Head of caudate nucleus (tissue), 42 donors: ENCODE results near the gene NR1H2.
A peak's percentile ranks its signal among the peaks of the same experiment; 100 is the strongest.
"Not testable (repeated sequence)": the region's sequence is repeated elsewhere in the genome, so short reads cannot be mapped to it uniquely, and the experiment has no call there.

Experiments
- DNase-seq, 42 donors: peaks; one replicate each; pipeline versions ENCODE4 v3.0.0 to v3.0.0-alpha.2; 2020 to 2021; ENCODE audit warnings: mixed read lengths in 7 of 42
- intact Hi-C: fragments of 100-400 bp; cut with DNase I; formaldehyde crosslinking; loops from one replicate; pipeline ENCODE4 v1.15.0; 2022

Gene NR1H2

GRCh38 chr19:50337031-50337430 is 39.2 kb upstream of the NR1H2 start:
- intact Hi-C loops, DNase-seq: not testable (repeated sequence)

GRCh38 chr19:50340331-50340730 is 35.9 kb upstream of the NR1H2 start:
- no peak for DNase-seq
- intact Hi-C loops: no loop called here

GRCh38 chr19:50341091-50341564 is 35.1 kb upstream of the NR1H2 start:
- no peak for DNase-seq
- intact Hi-C loops: no loop called here

GRCh38 chr19:50344661-50345318 is 31.5 kb upstream of the NR1H2 start:
- no peak for DNase-seq
- intact Hi-C loops: no loop called here

- DNase-seq, intact Hi-C loops: not testable (repeated sequence)
Measured at GRCh38 chr19:50347089-50347581, 29.1 kb upstream of the NR1H2 start.

- peak in 1 of 42 donors; percentile 7 for DNase-seq
Measured at GRCh38 chr19:50349277-50350057, 26.8 kb upstream of the NR1H2 start.

GRCh38 chr19:50352242-50352641 is 24.0 kb upstream of the NR1H2 start:
- no peak for DNase-seq
- intact Hi-C loops: no loop called here

More at GRCh38 chr19:50349277-50350057, 26.8 kb upstream of the NR1H2 start:
- intact Hi-C loops: no loop called here

- peak in 1 of 42 donors; percentile 3 for DNase-seq
- intact Hi-C loops: not testable (repeated sequence)
Measured at GRCh38 chr19:50353487-50353880, 22.8 kb upstream of the NR1H2 start.

- DNase-seq: no peak
- intact Hi-C loops: no loop called here
Measured at GRCh38 chr19:50356691-50357177, 19.5 kb upstream of the NR1H2 start.

GRCh38 chr19:50357178-50358100 is 18.8 kb upstream of the NR1H2 start:
- DNase-seq: peak; percentile 60 to 92 (median 85)
- intact Hi-C loops: no loop called here

GRCh38 chr19:50358483-50359327 is 17.6 kb upstream of the NR1H2 start:
- intact Hi-C loops: no loop called here
- DNase-seq: peak in 40 of 42 donors; percentile 30 to 87 (median 70)

GRCh38 chr19:50359328-50359818 is 16.9 kb upstream of the NR1H2 start:
- intact Hi-C loops: no loop called here
- no peak for DNase-seq

- DNase-seq: no peak
- intact Hi-C loops: no loop called here
Measured at GRCh38 chr19:50361290-50362029, 14.8 kb upstream of the NR1H2 start.

GRCh38 chr19:50362030-50362412 is 14.2 kb upstream of the NR1H2 start:
- intact Hi-C loops: no loop called here

GRCh38 chr19:50362656-50363424 is 13.4 kb upstream of the NR1H2 start:
- intact Hi-C loops: no loop called here
- no peak for DNase-seq

More at GRCh38 chr19:50362030-50362412, 14.2 kb upstream of the NR1H2 start:
- no peak for DNase-seq
